Measurements from ENCODE around the gene PDGFRB. TPM values are rescaled to one million over a fixed set of nuclear protein-coding genes. Genes with fewer than 3 reads are reported as not detected.

The PDGFRB gene
- total and polyA plus RNA-seq, 10 of the 15 experiments (the other 5 are each of a cell fraction or from before 2014, with no cell fraction given) = 0.02 to 3.0 (median 1.0) TPM

DNA sequence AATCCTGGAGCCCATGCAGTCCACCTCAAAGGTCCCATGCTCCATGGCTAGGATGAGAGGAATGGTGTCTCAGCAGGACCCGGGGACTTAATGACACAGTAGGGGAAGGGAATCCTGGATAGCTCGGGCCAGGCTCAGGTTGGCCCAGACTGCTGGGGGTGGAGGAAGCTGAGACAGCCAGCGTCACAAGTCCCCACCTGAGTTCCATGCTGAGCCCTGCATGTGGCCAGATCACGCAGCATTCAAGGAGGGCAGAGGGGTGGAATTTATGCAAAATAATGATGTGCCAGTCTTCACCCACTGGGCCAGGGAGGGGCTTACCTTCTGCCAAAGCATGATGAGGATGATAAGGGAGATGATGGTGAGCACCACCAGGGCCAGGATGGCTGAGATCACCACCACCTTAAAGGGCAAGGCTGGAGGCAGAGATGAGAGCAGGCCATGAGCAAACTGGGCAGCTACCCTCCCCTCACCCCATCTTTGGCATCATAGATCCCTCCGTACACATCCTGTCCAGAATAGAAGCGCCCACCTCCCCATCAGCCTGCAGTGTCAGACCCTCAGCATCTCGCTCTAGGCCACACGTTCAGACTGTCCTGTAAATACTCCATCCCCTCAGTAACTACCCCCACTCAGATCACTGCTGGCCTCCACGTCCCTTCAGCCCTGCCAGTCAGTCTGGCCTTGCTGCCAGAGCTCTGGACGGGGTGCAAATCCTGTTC is 29.3 kb downstream of the PDGFRB start:
- no peaks in the 10 kb centered on the region for H4K20me1 ChIP-seq (ENCODE audit: control insufficient read depth, insufficient read depth)
- 28% methylated on average over 10 of the region's 10 CpGs for WGBS (ENCODE audit: insufficient coverage, insufficient replicate concordance, low lambda C conversion rate, missing lambda C conversion rate)
- in situ Hi-C loops (cut with MboI) (loop anchor here (5.0 kb wide), 1 partner anchor 96 kb away; no protein-coding TSS in a partner anchor), intact Hi-C loops (cut with micrococcal nuclease; ENCODE audit: unreplicated experiment) (no loop called here)
- FAIRE-seq = no peak
- no peaks in the 10 kb centered on the region for H3K9me3 ChIP-seq (replicated peaks; ENCODE audit: control insufficient read depth, insufficient read depth, low read length)
- ChIA-PET RAD21 (ENCODE audit: unreplicated experiment) (interaction anchor here (0.9 kb wide), 1 partner anchor 34 kb away, joined by 3 read pairs; no protein-coding TSS in a partner anchor), POLR2A (interaction anchor here (0.6 kb wide), 1 partner anchor 32 kb away, joined by 3 read pairs; no protein-coding TSS in a partner anchor), SMC1A (ENCODE audit: uncharacterized antibody, unreplicated experiment) (no interaction called here), CTCF (interaction anchor here (1.9 kb wide), 1 partner anchor 92 kb away, joined by 8 read pairs; no protein-coding TSS in a partner anchor)
- no TSS peak for BruUV-seq (replicated peaks)
- no peak overlapping the region for H2AFZ ChIP-seq (ENCODE audit: control insufficient read depth, low read depth, low read length)
- no peak for DNase-seq (ENCODE audit: low read depth, low spot score)
- no peak for ATAC-seq
- no peak for TF ChIP-seq BCL11A (IDR thresholded peaks at IDR 0.05; ENCODE audit: low read depth, low read length)
- TF ChIP-seq RCOR1 (conservative IDR thresholded peaks at IDR 0.05; ENCODE audit: low read depth, low read length) = no peak
- no peak for TF ChIP-seq CREM (IDR thresholded peaks at IDR 0.05; ENCODE audit: low read depth)
- TF ChIP-seq ZNF384 (IDR thresholded peaks at IDR 0.05; ENCODE audit: borderline replicate concordance, low read depth, low read length) = no peak
- TF ChIP-seq ATF7 (IDR thresholded peaks at IDR 0.05; ENCODE audit: low read depth) = no peak
- TF ChIP-seq, protein P1, sequence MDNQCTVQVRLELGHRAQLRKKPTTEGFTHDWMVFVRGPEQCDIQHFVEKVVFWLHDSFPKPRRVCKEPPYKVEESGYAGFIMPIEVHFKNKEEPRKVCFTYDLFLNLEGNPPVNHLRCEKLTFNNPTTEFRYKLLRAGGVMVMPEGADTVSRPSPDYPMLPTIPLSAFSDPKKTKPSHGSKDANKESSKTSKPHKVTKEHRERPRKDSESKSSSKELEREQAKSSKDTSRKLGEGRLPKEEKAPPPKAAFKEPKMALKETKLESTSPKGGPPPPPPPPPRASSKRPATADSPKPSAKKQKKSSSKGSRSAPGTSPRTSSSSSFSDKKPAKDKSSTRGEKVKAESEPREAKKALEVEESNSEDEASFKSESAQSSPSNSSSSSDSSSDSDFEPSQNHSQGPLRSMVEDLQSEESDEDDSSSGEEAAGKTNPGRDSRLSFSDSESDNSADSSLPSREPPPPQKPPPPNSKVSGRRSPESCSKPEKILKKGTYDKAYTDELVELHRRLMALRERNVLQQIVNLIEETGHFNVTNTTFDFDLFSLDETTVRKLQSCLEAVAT (IDR thresholded peaks at IDR 0.05) = no peak
- TF ChIP-seq, protein P2, sequence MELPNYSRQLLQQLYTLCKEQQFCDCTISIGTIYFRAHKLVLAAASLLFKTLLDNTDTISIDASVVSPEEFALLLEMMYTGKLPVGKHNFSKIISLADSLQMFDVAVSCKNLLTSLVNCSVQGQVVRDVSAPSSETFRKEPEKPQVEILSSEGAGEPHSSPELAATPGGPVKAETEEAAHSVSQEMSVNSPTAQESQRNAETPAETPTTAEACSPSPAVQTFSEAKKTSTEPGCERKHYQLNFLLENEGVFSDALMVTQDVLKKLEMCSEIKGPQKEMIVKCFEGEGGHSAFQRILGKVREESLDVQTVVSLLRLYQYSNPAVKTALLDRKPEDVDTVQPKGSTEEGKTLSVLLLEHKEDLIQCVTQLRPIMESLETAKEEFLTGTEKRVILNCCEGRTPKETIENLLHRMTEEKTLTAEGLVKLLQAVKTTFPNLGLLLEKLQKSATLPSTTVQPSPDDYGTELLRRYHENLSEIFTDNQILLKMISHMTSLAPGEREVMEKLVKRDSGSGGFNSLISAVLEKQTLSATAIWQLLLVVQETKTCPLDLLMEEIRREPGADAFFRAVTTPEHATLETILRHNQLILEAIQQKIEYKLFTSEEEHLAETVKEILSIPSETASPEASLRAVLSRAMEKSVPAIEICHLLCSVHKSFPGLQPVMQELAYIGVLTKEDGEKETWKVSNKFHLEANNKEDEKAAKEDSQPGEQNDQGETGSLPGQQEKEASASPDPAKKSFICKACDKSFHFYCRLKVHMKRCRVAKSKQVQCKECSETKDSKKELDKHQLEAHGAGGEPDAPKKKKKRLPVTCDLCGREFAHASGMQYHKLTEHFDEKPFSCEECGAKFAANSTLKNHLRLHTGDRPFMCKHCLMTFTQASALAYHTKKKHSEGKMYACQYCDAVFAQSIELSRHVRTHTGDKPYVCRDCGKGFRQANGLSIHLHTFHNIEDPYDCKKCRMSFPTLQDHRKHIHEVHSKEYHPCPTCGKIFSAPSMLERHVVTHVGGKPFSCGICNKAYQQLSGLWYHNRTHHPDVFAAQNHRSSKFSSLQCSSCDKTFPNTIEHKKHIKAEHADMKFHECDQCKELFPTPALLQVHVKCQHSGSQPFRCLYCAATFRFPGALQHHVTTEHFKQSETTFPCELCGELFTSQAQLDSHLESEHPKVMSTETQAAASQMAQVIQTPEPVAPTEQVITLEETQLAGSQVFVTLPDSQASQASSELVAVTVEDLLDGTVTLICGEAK (IDR thresholded peaks at IDR 0.05; ENCODE audit: borderline replicate concordance) = no peak
- TF ChIP-seq SPI1 (IDR thresholded peaks at IDR 0.05; ENCODE audit: borderline replicate concordance, insufficient read depth, low read depth, low read length) = no peak
- TF ChIP-seq, protein P3, sequence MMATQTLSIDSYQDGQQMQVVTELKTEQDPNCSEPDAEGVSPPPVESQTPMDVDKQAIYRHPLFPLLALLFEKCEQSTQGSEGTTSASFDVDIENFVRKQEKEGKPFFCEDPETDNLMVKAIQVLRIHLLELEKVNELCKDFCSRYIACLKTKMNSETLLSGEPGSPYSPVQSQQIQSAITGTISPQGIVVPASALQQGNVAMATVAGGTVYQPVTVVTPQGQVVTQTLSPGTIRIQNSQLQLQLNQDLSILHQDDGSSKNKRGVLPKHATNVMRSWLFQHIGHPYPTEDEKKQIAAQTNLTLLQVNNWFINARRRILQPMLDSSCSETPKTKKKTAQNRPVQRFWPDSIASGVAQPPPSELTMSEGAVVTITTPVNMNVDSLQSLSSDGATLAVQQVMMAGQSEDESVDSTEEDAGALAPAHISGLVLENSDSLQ (IDR thresholded peaks at IDR 0.05) = no peak
- no peak for TF ChIP-seq TCF7 (IDR thresholded peaks at IDR 0.05; ENCODE audit: borderline replicate concordance)
- no peak for TF ChIP-seq ETV6 (conservative IDR thresholded peaks at IDR 0.05 in 1 of 2, IDR thresholded peaks at IDR 0.05 in 1 of 2; ENCODE audit: borderline replicate concordance in 1 of 2, low read depth in 1 of 2)
- no peak for TF ChIP-seq FOXM1 (IDR thresholded peaks at IDR 0.05; ENCODE audit: low read depth, low read length)
- no peak for TF ChIP-seq KLF5 (IDR thresholded peaks at IDR 0.05; ENCODE audit: partially characterized antibody)
- H3K27me3 ChIP-seq (replicated peaks in 1 of 2; ENCODE audit: control insufficient read depth in 2 of 2, insufficient read depth in 2 of 2, low read length in 1 of 2) = no peaks in the 10 kb centered on the region
- H3K9ac ChIP-seq (ENCODE audit: control insufficient read depth, insufficient read depth, low read length) = no peak overlapping the region
- no peaks in the 10 kb centered on the region for H3K79me2 ChIP-seq (ENCODE audit: control insufficient read depth, insufficient read depth, low read length)
- H3K4me1 ChIP-seq (ENCODE audit: control insufficient read depth, insufficient read depth, low read length) = no peaks in the 10 kb centered on the region
- H3K4me2 ChIP-seq (ENCODE audit: control insufficient read depth, insufficient read depth) = no peak overlapping the region
- no peak overlapping the region for H3K27ac ChIP-seq (ENCODE audit: control insufficient read depth, insufficient read depth)
- no peaks in the 10 kb centered on the region for H3K36me3 ChIP-seq (ENCODE audit: control insufficient read depth in 2 of 2, insufficient read depth in 2 of 2, low read length in 1 of 2)
- no peak overlapping the region for H3K4me3 ChIP-seq
